NCI-H446 (cell line): ENCODE data around the gene PTPN5.
"Not testable (repeated sequence)": the region's sequence is repeated elsewhere in the genome, so short reads cannot be mapped to it uniquely, and the experiment has no call there.

ENCODE experiments used
- DNase-seq, 2 experiments: peaks; one replicate each; lab custom pipeline; 2025; lab: John Stamatoyannopoulos, UW

The PTPN5 gene

GRCh38 chr11:18709414-18709813, 82.2 kb downstream of the PTPN5 start:
- no peak for DNase-seq

GRCh38 chr11:18707811-18708340, 83.7 kb downstream of the PTPN5 start:
- no peak for DNase-seq

- peak in 1 of 2 experiments; percentile 36 for DNase-seq
Observed at GRCh38 chr11:18706330-18707243, 85.0 kb downstream of the PTPN5 start.

GRCh38 chr11:18705651-18706281, 85.8 kb downstream of the PTPN5 start:
- DNase-seq = no peak

- no peak for DNase-seq
Observed at GRCh38 chr11:18704698-18705097, 86.9 kb downstream of the PTPN5 start.

GRCh38 chr11:18704045-18704645, 87.5 kb downstream of the PTPN5 start:
- no peak for DNase-seq

GRCh38 chr11:18703001-18703763, 88.4 kb downstream of the PTPN5 start:
- DNase-seq = no peak

- no peak for DNase-seq
Observed at GRCh38 chr11:18701614-18702216, 89.9 kb downstream of the PTPN5 start.

GRCh38 chr11:18700872-18701271, 90.7 kb downstream of the PTPN5 start:
- no peak for DNase-seq

GRCh38 chr11:18700375-18700774, 91.2 kb downstream of the PTPN5 start:
- DNase-seq = no peak

GRCh38 chr11:18699848-18700261, 91.7 kb downstream of the PTPN5 start:
- no peak for DNase-seq

- DNase-seq = no peak
Observed at GRCh38 chr11:18699269-18699596, 92.4 kb downstream of the PTPN5 start.

- peak; percentile 50 to 85 for DNase-seq
Observed at GRCh38 chr11:18698341-18699268, 93.0 kb downstream of the PTPN5 start, which contains the start of gene TMEM86A. TMEM86A (plus strand) TSS chr11:18698779; CDS start chr11:18698887, 108 bp downstream.

- no peak for DNase-seq
Observed at GRCh38 chr11:18697576-18697975, 94.0 kb downstream of the PTPN5 start.

GRCh38 chr11:18696638-18697225, 94.9 kb downstream of the PTPN5 start:
- DNase-seq = no peak

GRCh38 chr11:18692941-18693760, 98.4 kb downstream of the PTPN5 start:
- no peak for DNase-seq

- DNase-seq = not testable (repeated sequence)
Observed at GRCh38 chr11:18691467-18692140, 100.0 kb downstream of the PTPN5 start.

- no peak for DNase-seq
Observed at GRCh38 chr11:18684267-18684666, 107.3 kb downstream of the PTPN5 start.
